HepG2 (cell line): ENCODE data around the gene IQCK.

ENCODE experiments used
- HMGXB3 ChIP-seq: sonication (generic); formaldehyde crosslinking; IDR thresholded peaks from 2 replicates; pipeline ENCODE4 v1.4.0; 2020; ENCODE audit warnings: missing genetic modification reagents, borderline replicate concordance
- ZBTB1 ChIP-seq: sonication (generic); formaldehyde crosslinking; IDR thresholded peaks from 2 replicates; pipeline ENCODE4 v1.4.0; 2020; ENCODE audit warnings: missing genetic modification reagents, borderline replicate concordance
- ZBTB21 ChIP-seq: sonication (generic); formaldehyde crosslinking; IDR thresholded peaks from 2 replicates; pipeline ENCODE4 v1.4.0; 2020; ENCODE audit warnings: missing genetic modification reagents
- TF ChIP-seq, protein P1 (sequence below): sonication (generic); formaldehyde crosslinking; IDR thresholded peaks from 2 replicates; pipeline ENCODE4 v1.5.1; 2020; ENCODE audit warnings: missing genetic modification reagents, mild to moderate bottlenecking, borderline replicate concordance

GRCh38 chr16:19710191-19710908, 7.7 kb upstream of the IQCK start:
- TF ChIP-seq, protein P1, sequence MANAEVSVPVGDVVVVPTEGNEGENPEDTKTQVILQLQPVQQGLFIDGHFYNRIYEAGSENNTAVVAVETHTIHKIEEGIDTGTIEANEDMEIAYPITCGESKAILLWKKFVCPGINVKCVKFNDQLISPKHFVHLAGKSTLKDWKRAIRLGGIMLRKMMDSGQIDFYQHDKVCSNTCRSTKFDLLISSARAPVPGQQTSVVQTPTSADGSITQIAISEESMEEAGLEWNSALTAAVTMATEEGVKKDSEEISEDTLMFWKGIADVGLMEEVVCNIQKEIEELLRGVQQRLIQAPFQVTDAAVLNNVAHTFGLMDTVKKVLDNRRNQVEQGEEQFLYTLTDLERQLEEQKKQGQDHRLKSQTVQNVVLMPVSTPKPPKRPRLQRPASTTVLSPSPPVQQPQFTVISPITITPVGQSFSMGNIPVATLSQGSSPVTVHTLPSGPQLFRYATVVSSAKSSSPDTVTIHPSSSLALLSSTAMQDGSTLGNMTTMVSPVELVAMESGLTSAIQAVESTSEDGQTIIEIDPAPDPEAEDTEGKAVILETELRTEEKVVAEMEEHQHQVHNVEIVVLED (CRISPR knock-in tag): no peak
- TF ChIP-seq ZBTB21 (CRISPR knock-in tag) (no peak), ZBTB1 (no peak), HMGXB3 (CRISPR knock-in tag) (no peak)
